Mucosa of rectum (tissue), 2 donors: ENCODE results near the gene CNTNAP5.

Source experiments
- H3K27ac ChIP-seq, 2 donors: one replicate each; pipeline ENCODE4 v1.7.0; 2013; ENCODE audit warnings: inconsistent platforms in 2 of 2, low read depth in 2 of 2, low read length in 2 of 2
- H3K27me3 ChIP-seq, 2 donors: one replicate each; pipeline ENCODE4 v1.7.0; 2013; ENCODE audit warnings: low read length in 2 of 2; ENCODE audit not compliant: control insufficient read depth in 2 of 2, insufficient read depth in 2 of 2
- H3K36me3 ChIP-seq, 2 donors: one replicate each; pipeline ENCODE4 v1.7.0; 2013; ENCODE audit warnings: low read length in 2 of 2; ENCODE audit not compliant: control insufficient read depth in 2 of 2, insufficient read depth in 2 of 2
- H3K4me1 ChIP-seq, 2 donors: one replicate each; pipeline ENCODE4 v1.7.0; 2013; ENCODE audit warnings: low read length in 2 of 2, mild to moderate bottlenecking in 1 of 2; ENCODE audit not compliant: control insufficient read depth in 2 of 2, insufficient read depth in 2 of 2
- H3K4me3 ChIP-seq, 2 donors: one replicate each; pipeline ENCODE4 v1.7.0; 2013; ENCODE audit warnings: low read length in 2 of 2
- H3K9ac ChIP-seq, 2 donors: one replicate each; pipeline ENCODE4 v1.7.0; 2013; ENCODE audit warnings: low read length in 2 of 2, low read depth in 1 of 2, mild to moderate bottlenecking in 1 of 2
- H3K9me3 ChIP-seq, 2 donors: one replicate each; pipeline ENCODE4 v1.7.0; 2013; ENCODE audit warnings: low read length in 2 of 2; ENCODE audit not compliant: control insufficient read depth in 2 of 2
- donor health status: healthy.
- donor health status: Normal muscosa, but diverticular disease.

Gene CNTNAP5

DNA sequence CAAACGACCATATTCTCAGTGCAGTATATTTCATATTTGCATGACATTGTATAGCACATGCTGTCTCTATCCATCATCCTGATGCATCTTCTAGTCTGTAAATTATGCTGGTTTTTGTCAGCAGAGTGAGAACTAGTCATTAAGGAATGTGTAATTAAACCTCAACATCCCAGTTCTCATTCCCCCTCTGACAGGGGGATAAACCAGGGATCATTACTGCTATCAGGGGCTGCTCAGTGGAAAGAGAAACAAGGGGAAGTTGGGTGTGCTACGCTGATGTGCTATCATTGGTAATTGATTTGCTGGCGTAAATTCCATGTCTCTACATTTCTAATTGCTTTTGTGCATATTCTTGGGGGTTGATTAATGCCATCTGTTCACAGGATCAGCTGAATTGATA lies 7.7 kb downstream of the CNTNAP5 start:
- no peak overlapping the region for H3K4me3 ChIP-seq
- no peak overlapping the region for H3K27ac ChIP-seq
- no peaks in the 10 kb centered on the region for H3K27me3 ChIP-seq
- no peaks in the 10 kb centered on the region for H3K9me3 ChIP-seq
- H3K4me1 ChIP-seq: no peaks in the 10 kb centered on the region
- H3K36me3 ChIP-seq: no peaks in the 10 kb centered on the region
- no peak overlapping the region for H3K9ac ChIP-seq

DNA sequence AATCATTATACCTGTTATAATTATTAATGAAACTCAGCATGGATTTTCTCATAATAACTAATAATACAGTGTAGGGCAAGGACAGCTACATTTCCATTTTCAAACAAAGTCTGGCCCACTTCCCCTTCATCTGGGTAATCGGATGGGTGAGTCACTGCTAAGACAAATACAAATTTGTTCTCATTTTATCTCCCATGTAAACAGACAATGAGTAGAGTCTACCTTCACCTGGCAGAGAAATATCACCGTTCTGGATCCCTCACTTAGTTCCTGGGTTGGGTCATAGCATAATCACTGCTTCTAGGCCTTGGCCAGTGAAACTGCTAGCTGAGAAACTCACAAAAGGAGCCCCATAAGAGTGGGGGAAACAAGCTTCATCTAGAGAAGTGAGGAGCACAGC lies 9.2 kb downstream of the CNTNAP5 start:
- no peaks in the 10 kb centered on the region for H3K27me3 ChIP-seq
- H3K4me3 ChIP-seq: no peak overlapping the region
- no peak overlapping the region for H3K9ac ChIP-seq
- H3K36me3 ChIP-seq: no peaks in the 10 kb centered on the region
- no peaks in the 10 kb centered on the region for H3K9me3 ChIP-seq
- no peaks in the 10 kb centered on the region for H3K4me1 ChIP-seq
- H3K27ac ChIP-seq: no peak overlapping the region

DNA sequence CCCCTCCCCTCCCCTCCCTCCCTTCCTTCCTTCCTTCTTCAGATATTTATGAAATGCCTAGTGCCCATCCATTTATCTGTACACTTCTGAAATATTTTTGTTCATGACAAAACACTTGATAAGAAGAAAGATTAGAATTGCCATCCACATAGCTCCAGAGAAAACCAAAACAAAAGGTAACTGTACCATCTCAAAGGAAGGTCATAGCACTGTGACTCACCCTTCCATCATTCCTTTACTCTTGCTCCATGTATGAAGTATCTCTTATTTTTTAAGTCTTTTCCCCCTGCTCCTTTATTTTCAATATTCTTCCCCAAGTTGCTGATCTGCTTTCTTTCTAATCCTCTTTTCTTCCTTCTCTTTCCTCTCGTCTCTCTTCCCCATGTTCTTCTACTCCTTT lies 9.9 kb downstream of the CNTNAP5 start:
- H3K4me1 ChIP-seq: no peaks in the 10 kb centered on the region
- H3K27me3 ChIP-seq: no peaks in the 10 kb centered on the region
- no peaks in the 10 kb centered on the region for H3K9me3 ChIP-seq
- no peak overlapping the region for H3K27ac ChIP-seq
- no peaks in the 10 kb centered on the region for H3K36me3 ChIP-seq
- H3K9ac ChIP-seq: no peak overlapping the region
- H3K4me3 ChIP-seq: no peak overlapping the region

DNA sequence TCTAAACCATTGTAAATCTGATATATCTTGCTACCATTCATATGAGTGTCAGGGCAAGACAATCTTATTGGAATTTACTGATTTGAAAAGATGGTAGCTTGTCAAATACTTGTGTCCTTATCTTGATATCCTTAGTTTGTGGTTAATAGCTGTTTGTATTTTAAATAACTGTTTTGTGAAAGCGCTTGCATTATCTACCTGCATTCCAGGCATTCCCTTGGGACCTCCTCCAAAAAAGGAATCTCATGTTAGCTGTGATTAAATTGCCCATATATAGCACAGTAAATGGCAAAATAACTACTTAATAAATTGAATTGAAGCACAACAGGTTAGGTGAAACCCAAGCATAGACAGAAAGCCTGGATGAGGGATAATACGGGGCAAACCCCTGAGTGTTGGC lies 13.9 kb downstream of the CNTNAP5 start:
- no peak overlapping the region for H3K9ac ChIP-seq
- no peaks in the 10 kb centered on the region for H3K27me3 ChIP-seq
- H3K4me1 ChIP-seq: no peaks in the 10 kb centered on the region
- no peak overlapping the region for H3K27ac ChIP-seq
- no peaks in the 10 kb centered on the region for H3K9me3 ChIP-seq
- no peaks in the 10 kb centered on the region for H3K36me3 ChIP-seq
- no peak overlapping the region for H3K4me3 ChIP-seq

DNA sequence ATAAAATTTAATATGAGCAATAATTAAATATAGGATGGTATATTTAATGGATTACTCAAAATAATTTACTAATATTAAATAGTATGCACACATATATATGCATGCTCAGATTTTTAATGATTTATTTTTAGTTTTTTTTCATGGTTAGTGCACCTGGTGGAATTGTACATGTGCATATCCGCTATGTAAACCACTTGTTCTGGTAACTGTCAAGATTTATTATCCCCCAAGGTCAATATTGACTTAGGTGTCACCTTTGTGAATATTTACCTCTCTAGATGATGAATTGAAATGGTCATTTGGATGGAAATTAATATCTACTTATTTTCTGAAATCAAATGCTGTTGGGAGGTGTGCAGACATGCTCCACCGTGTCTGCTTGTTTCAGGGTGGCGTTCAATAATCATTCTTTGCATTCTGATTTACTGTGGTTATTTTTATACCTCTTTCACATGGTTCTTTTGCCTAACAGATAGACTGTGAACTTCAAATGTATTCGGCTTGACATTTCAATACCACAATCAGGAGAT lies 14.7 kb downstream of the CNTNAP5 start:
- no peaks in the 10 kb centered on the region for H3K4me1 ChIP-seq
- H3K9me3 ChIP-seq: no peaks in the 10 kb centered on the region

GRCh38 chr2:124045894-124046293 lies 20.8 kb downstream of the CNTNAP5 start:
- Histone ChIP-seq H3K4me1 (no peaks in the 10 kb centered on the region), H3K27ac (no peak overlapping the region), H3K27me3 (no peaks in the 10 kb centered on the region), H3K4me3 (no peak overlapping the region), H3K36me3 (no peaks in the 10 kb centered on the region), H3K9ac (no peak overlapping the region), H3K9me3 (no peaks in the 10 kb centered on the region)

More for the DNA sequence above, 14.7 kb downstream of the CNTNAP5 start:
- no peak overlapping the region for H3K4me3 ChIP-seq
- no peak overlapping the region for H3K9ac ChIP-seq
- no peaks in the 10 kb centered on the region for H3K36me3 ChIP-seq
- H3K27ac ChIP-seq: no peak overlapping the region
- no peaks in the 10 kb centered on the region for H3K27me3 ChIP-seq

DNA sequence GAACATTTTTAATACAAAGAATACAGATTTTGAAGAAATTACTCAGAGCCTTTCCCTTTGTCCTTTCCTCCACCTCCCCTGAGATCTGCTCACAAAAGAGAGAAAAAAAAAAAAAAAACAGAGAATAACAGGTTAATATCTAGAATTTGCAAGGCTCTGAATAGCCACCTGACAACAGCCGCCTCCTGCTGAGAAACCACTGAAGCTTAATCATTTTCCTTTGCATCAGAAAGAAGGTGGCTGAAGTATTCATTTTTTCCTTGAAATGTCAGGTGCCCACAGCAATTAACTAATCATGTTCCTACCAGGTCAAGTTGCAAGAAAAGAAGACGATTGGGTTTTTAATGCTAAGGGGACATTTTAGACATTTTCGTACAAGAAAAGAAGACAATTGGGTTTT lies 21.2 kb downstream of the CNTNAP5 start:
- H3K27me3 ChIP-seq: no peaks in the 10 kb centered on the region
- H3K4me1 ChIP-seq: no peaks in the 10 kb centered on the region
- H3K9ac ChIP-seq: no peak overlapping the region
- no peak overlapping the region for H3K4me3 ChIP-seq
- no peaks in the 10 kb centered on the region for H3K36me3 ChIP-seq
- no peaks in the 10 kb centered on the region for H3K9me3 ChIP-seq
- H3K27ac ChIP-seq: no peak overlapping the region

- no peak overlapping the region for H3K4me3 ChIP-seq
- no peaks in the 10 kb centered on the region for H3K9me3 ChIP-seq
- no peaks in the 10 kb centered on the region for H3K4me1 ChIP-seq
- no peaks in the 10 kb centered on the region for H3K36me3 ChIP-seq
- no peak overlapping the region for H3K9ac ChIP-seq
- H3K27me3 ChIP-seq: no peaks in the 10 kb centered on the region
- H3K27ac ChIP-seq: no peak overlapping the region
Measured at GRCh38 chr2:124048102-124048501, 23.0 kb downstream of the CNTNAP5 start.

DNA sequence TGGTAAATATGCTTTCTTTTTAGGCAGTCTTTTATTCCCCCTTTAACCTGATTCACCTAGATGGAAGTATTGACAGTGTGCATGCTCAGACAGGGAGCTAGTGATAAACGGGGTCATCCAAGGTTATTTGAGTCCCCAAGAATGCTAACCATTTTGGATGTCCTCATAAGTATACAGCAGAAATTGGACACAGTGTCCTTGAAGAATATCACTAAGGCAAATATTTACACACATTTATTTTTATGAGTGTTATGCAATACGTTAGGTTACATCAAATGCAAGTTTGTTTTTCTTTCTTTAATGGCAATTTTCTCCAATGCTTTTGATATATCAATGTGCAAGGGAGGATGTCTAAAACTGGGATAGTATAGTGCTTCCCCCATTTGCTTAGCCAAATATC lies 23.6 kb downstream of the CNTNAP5 start:
- no peaks in the 10 kb centered on the region for H3K27me3 ChIP-seq
- H3K27ac ChIP-seq: no peak overlapping the region
- no peaks in the 10 kb centered on the region for H3K9me3 ChIP-seq
- no peaks in the 10 kb centered on the region for H3K4me1 ChIP-seq
- no peak overlapping the region for H3K9ac ChIP-seq
- no peaks in the 10 kb centered on the region for H3K36me3 ChIP-seq
- no peak overlapping the region for H3K4me3 ChIP-seq

GRCh38 chr2:124049136-124049535 lies 24.0 kb downstream of the CNTNAP5 start:
- no peaks in the 10 kb centered on the region for H3K36me3 ChIP-seq
- H3K4me1 ChIP-seq: no peaks in the 10 kb centered on the region
- H3K9ac ChIP-seq: no peak overlapping the region
- no peak overlapping the region for H3K27ac ChIP-seq
- no peak overlapping the region for H3K4me3 ChIP-seq
- H3K27me3 ChIP-seq: no peaks in the 10 kb centered on the region
- H3K9me3 ChIP-seq: no peaks in the 10 kb centered on the region
